GM18505 (cell line): ENCODE results near the gene HMGCS2.
"Not testable (repeated sequence)": the region's sequence is repeated elsewhere in the genome, so short reads cannot be mapped to it uniquely, and the experiment has no call there.

ENCODE experiments used
- ATAC-seq: cut with Tn5 transposase; IDR thresholded peaks from one replicate; pipeline ENCODE4 v1.9.1; 2021; ENCODE audit not compliant: unreplicated experiment
- POLR2A ChIP-seq: IDR thresholded peaks from 4 replicates; pipeline ENCODE4 v1.6.1; 2011; ENCODE audit warnings: borderline replicate concordance; ENCODE audit not compliant: insufficient read depth, insufficient read length; ENCODE audit errors: extremely low read depth

The HMGCS2 gene

GRCh38 chr1:119724611-119725218 is 44.0 kb downstream of the HMGCS2 start:
- no peak for ATAC-seq
- TF ChIP-seq POLR2A: no peak

GRCh38 chr1:119721896-119722295 is 46.8 kb downstream of the HMGCS2 start:
- no peak for ATAC-seq
- no peak for TF ChIP-seq POLR2A

- no peak for TF ChIP-seq POLR2A
Measured at GRCh38 chr1:119720866-119721440, 47.8 kb downstream of the HMGCS2 start.

DNA sequence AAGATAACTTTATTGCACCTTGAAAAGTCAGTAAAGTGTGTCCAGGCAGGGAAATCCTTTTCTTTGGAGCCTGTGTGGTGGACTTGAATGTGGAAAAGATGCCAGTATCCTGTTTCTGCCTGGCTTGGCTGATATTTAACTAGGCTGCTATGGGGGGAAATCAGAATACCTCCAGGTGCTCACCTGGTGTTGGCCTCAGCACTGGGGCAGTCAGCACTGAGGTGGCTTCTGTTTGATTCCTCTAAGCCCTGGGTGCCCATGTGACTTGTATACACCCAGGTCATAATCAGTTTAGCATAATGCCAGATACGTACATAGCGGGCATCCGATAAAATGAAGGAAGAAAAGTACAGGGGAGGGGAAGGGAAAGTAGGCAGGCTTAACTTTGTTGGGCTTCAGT is 49.7 kb downstream of the HMGCS2 start:
- TF ChIP-seq POLR2A: no peak
- ATAC-seq: no peak

More at GRCh38 chr1:119720866-119721440, 47.8 kb downstream of the HMGCS2 start:
- no peak for ATAC-seq

DNA sequence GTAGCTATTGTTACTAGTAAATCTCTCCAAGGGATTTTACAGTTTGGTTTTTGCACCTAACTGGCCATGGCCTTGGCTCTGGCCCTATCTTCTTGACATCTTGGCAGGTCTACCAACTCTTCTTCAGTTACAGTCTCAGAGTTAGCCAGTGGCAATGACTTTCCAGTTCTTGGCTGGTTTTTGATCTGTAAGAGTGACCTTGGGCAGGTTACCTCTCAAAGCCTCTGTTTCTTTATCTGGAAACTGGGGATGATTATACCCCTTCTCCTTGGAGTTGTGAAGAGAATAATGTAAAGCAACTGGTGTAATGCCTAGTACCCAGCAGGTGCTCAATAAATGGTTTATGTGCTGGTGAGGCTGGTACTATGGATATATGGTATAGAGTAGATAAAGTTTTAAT is 50.3 kb downstream of the HMGCS2 start:
- ATAC-seq: no peak
- TF ChIP-seq POLR2A: no peak

- no peak for ATAC-seq
- TF ChIP-seq POLR2A: no peak
Measured at GRCh38 chr1:119715542-119715941, 53.2 kb downstream of the HMGCS2 start.

DNA sequence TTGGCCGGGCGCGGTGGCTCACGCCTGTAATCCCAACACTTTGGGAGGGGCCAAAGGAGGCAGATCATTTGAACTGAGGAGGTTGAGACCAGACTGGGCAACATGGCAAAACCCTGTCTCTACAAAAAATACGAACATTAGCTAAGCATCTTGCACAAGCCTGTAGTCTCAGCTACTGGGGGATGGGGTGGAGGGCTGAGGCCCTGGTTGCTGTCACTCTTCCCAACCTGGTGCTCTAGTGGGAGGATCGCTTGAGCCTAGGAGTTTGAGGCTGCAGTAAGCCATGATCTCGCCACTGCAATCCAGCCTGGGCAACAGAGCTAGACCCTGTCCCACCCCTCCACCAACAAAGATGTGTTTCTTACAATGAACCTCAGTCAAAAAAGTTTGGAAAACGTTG is 54.1 kb downstream of the HMGCS2 start:
- ATAC-seq: no peak
- TF ChIP-seq POLR2A: no peak

- TF ChIP-seq POLR2A: no peak
- no peak for ATAC-seq
Measured at GRCh38 chr1:119713749-119714456, 54.8 kb downstream of the HMGCS2 start.

GRCh38 chr1:119713039-119713748 is 55.5 kb downstream of the HMGCS2 start:
- no peak for TF ChIP-seq POLR2A
- no peak for ATAC-seq

DNA sequence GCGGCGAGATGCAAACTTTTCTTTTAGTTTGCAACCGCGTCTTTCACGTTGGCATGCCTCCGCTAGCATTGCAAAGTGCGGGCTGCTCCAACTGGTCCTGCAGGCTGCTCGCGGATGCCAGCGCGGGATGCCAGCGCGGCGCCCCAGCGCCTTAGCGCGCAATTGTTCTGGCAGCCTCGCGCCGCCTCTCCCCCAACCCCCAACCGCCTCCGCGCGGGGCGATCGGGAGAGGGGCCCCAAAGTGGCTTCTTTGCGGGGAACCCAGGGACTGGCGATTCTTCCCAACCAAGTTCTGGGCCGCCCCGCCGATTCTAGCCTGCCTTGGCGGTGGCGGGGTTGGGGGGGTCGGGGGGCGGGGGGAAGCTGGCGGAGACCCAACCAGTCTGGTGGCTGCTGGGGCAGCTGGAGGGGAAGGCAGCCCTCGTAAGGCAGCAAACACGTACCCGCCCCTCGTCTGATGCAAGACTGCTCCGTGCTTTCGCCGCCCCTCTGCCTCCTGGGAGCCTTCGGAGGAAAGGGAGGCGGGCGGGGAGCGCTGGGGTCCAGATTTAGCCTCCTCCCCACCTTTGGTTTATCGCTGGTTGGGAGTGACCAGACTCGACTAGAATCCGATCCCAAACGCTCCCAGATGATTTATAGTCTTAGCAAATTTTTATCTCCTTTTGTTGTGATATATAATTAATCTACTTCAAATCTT is 56.2 kb downstream of the HMGCS2 start:
- ATAC-seq: peak; percentile 33
- TF ChIP-seq POLR2A: peak; percentile 35

- TF ChIP-seq POLR2A: peak; percentile 49
Measured at GRCh38 chr1:119711804-119712341, 56.8 kb downstream of the HMGCS2 start, which contains the start of gene PHGDH. Gene PHGDH (plus strand): TSS chr1:119711934. CDS start chr1:119712023, 89 bp downstream.

DNA sequence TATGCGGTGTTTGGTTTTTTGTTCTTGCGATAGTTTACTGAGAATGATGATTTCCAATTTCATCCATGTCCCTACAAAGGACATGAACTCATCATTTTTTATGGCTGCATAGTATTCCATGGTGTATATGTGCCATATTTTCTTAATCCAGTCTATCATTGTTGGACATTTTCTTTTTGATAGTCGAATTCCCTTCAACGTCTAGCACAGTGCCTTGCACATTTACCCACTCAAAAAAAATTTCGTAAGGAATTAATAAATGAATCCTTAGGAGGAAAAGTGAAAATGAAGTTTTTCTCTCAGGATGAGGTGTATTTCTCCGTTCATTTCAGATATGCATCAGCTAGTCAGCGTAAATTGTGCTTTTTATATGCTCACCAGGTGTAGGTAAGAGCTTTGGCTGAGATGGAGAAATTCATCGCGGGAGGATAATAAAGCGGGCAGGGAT is 57.3 kb downstream of the HMGCS2 start:
- ATAC-seq: not testable (repeated sequence)

More at GRCh38 chr1:119711804-119712341, 56.8 kb downstream of the HMGCS2 start, which contains the start of gene PHGDH:
- ATAC-seq: peak; percentile 72

GRCh38 chr1:119706599-119706998 is 62.1 kb downstream of the HMGCS2 start:
- not testable (repeated sequence) for ATAC-seq
